BLaER1 treated with 17β-estradiol and CSF1 and Interleukin-3, amounts not matched to agents 10 nM and 100 nM (cell line): ENCODE results near the gene PER2.

Experiments
- H3K27ac ChIP-seq, 11 experiments: shearing (Covaris generic); formaldehyde crosslinking; 2 replicates each; pipeline ENCODE4 v1.8.1; 2022
- H3K27me3 ChIP-seq, 11 experiments: shearing (Covaris generic); formaldehyde crosslinking; 2 replicates each; pipeline ENCODE4 v1.8.1; 2022
- H3K36me3 ChIP-seq, 11 experiments: shearing (Covaris generic); formaldehyde crosslinking; 2 replicates each; pipeline ENCODE4 v1.8.1; 2022
- H3K4me1 ChIP-seq, 10 experiments: shearing (Covaris generic); formaldehyde crosslinking; 2 replicates each; pipeline ENCODE4 v1.8.1; 2022
- H3K4me2 ChIP-seq, 11 experiments: shearing (Covaris generic); formaldehyde crosslinking; 2 replicates each; pipeline ENCODE4 v1.8.1; 2022
- H3K4me3 ChIP-seq, 10 experiments: shearing (Covaris generic); formaldehyde crosslinking; 2 replicates each; pipeline ENCODE4 v1.8.1; 2022
- H3K9ac ChIP-seq, 11 experiments: shearing (Covaris generic); formaldehyde crosslinking; 2 replicates each; pipeline ENCODE4 v1.8.1; 2022
- H3K9me3 ChIP-seq, 11 experiments: shearing (Covaris generic); formaldehyde crosslinking; replicated peaks in 1 of 11; 2 replicates each; pipeline ENCODE4 v1.8.1; 2022
- H4K20me1 ChIP-seq, 11 experiments: shearing (Covaris generic); formaldehyde crosslinking; 2 replicates each; pipeline ENCODE4 v1.8.1; 2022
- Cebpa-rat ChIP-seq, 11 experiments: shearing (Covaris generic); IDR thresholded peaks; 2 replicates each; pipeline ENCODE4 v1.8.1; 2022

PER2 gene

DNA sequence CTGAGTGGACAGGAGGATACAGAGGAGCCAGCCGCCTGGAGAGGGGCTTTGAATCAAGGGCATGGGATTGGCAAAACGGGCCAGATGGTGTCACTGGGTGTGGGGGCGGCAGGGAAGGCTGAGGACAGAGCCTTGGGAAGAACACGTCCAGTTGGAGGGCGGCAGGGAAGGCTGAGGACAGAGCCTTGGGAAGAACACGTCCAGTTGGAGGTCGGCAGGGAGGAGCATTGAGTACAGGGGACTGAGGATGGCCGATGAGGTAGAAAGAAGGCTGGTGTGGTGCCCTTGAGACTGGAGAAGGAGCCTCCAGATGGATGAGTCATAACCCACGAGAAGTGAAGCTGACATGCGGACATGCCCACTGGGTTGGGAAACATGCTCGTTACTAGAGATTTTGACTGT is 53.1 kb downstream of the PER2 start:
- Histone ChIP-seq H3K36me3 (no peaks in the 10 kb centered on the region), H4K20me1 (peaks cover 0 to 31% (median 12%) of the 10 kb centered on the region in 11 experiments; a peak in 14 of 22 replicates)

DNA sequence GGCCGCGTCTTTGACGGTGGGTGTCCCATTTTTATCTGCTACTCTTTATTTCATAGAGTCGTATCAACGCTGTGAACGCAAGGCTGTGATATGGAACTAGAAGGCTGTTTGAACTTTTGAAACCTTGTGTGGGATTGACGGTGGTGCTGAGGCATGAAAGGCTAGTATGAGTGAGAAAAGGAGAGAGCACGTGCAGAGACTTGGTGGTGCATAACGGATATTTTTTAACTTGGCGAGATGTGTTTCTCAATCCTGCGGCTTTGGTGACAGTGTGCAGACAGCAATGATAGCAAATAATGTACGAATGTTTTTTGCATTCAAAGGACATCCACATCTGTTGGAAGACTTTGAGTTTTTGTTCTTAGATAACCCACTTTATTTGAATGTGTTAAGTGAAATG is 54.8 kb downstream of the PER2 start:
- Histone ChIP-seq H3K36me3 (peaks cover 0 to 11% (median 0%) of the 10 kb centered on the region in 11 experiments; a peak in 2 of 22 replicates), H3K4me1 (peaks cover 37 to 66% (median 58%) of the 10 kb centered on the region in 10 experiments), H3K4me3 (no peak overlapping the region), H3K27ac (no peak overlapping the region), H3K9ac (no peak overlapping the region), H3K9me3 (peaks cover 0 to 9% (median 2%) of the 10 kb centered on the region in 11 experiments; a peak in 7 of 22 replicates), H3K27me3 (peaks cover 0 to 12% (median 0%) of the 10 kb centered on the region in 11 experiments; a peak in 6 of 22 replicates), H3K4me2 (no peak overlapping the region), H4K20me1 (peaks cover 0 to 23% (median 10%) of the 10 kb centered on the region in 11 experiments; a peak in 14 of 22 replicates)
- TF ChIP-seq Cebpa-rat (IDR thresholded peaks at IDR 0.05), result no peak

More for the DNA sequence above, 53.1 kb downstream of the PER2 start:
- Histone ChIP-seq H3K9me3 (peaks cover 0 to 9% (median 2%) of the 10 kb centered on the region in 11 experiments; a peak in 7 of 22 replicates), H3K27ac (no peak overlapping the region), H3K27me3 (peaks cover 0 to 23% (median 0%) of the 10 kb centered on the region in 11 experiments; a peak in 9 of 22 replicates), H3K9ac (no peak overlapping the region), H3K4me3 (no peak overlapping the region), H3K4me2 (peak overlapping the region; percentile 14 to 98 (median 86); a peak in 20 of 22 replicates), H3K4me1 (peaks cover 45 to 71% (median 65%) of the 10 kb centered on the region in 10 experiments)
- no peak for TF ChIP-seq Cebpa-rat (IDR thresholded peaks at IDR 0.05)

DNA sequence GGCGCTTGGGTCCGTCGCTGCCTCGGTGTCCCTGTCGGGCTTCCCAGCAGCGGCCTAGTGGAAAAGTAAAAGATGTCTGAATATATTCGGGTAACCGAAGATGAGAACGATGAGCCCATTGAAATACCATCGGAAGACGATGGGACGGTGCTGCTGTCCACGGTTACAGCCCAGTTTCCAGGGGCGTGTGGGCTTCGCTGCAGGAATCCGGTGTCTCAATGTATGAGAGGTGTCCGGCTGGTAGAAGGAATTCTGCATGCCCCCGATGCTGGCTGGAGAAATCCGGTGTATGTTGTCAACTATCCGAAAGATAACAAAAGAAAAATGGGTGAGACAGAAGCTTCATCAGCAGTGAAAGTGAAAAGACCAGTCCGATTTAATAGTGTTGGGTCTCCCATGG is 56.6 kb downstream of the PER2 start:
- H3K9me3 ChIP-seq, result peaks cover 0 to 9% (median 2%) of the 10 kb centered on the region in 11 experiments; a peak in 5 of 22 replicates
- H3K27me3 ChIP-seq, result no peaks in the 10 kb centered on the region
- no peak for TF ChIP-seq Cebpa-rat (IDR thresholded peaks at IDR 0.05)
- H3K27ac ChIP-seq, result peak overlapping the region in 1 of 11 experiments; percentile 69; a peak in 1 of 22 replicates
- H3K36me3 ChIP-seq, result peaks cover 0 to 22% (median 10%) of the 10 kb centered on the region in 11 experiments; a peak in 13 of 22 replicates
- H3K4me3 ChIP-seq, result peak overlapping the region; percentile 54 to 75 (median 66)
- H3K4me1 ChIP-seq, result peaks cover 24 to 48% (median 40%) of the 10 kb centered on the region in 10 experiments
- H4K20me1 ChIP-seq, result peaks cover 0 to 7% (median 0%) of the 10 kb centered on the region in 11 experiments; a peak in 4 of 22 replicates
- H3K9ac ChIP-seq, result peak overlapping the region in 5 of 11 experiments; percentile 70 to 77 (median 75); a peak in 7 of 22 replicates
- peak overlapping the region; percentile 85 to 97 (median 95) for H3K4me2 ChIP-seq

DNA sequence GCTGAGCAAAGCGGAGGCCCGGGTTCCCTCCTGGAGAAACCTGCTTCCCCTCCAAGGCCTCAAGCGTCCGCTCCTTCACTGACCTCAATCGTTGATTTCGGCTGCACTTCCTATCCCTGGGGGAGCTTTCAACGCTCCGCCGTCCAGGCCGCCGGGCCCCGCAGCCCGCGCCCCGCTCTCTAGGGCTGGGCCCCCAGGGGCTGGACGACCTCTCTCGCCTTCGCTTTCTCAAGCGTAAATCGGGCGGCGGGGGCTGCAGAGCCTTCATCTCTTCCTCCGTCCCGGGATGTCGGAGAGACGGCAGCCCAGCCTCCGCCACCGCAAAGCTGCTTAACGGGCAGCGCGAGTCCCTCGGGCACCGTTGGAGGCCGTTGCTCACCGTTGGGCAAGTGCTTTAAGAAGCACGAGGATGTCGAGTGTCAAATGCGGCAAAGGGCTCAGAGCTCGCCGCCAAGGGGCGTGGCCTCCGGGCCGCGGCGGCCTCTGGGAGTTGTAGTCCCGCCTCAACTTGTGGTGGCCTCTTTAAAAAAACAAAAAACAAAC is 57.1 kb downstream of the PER2 start:
- no peaks in the 10 kb centered on the region for H3K27me3 ChIP-seq
- peaks cover 24 to 43% (median 37%) of the 10 kb centered on the region in 10 experiments for H3K4me1 ChIP-seq
- peak overlapping the region in 10 of 11 experiments; percentile 30 to 72 (median 64); a peak in 19 of 22 replicates for H3K27ac ChIP-seq
- no peak for TF ChIP-seq Cebpa-rat (IDR thresholded peaks at IDR 0.05)
- peak overlapping the region; percentile 52 to 77 (median 75); a peak in 21 of 22 replicates for H3K9ac ChIP-seq
- H3K4me3 ChIP-seq, result peak overlapping the region; percentile 54 to 75 (median 66)
- peak overlapping the region; percentile 85 to 97 (median 95) for H3K4me2 ChIP-seq
- H3K36me3 ChIP-seq, result peaks cover 0 to 27% (median 15%) of the 10 kb centered on the region in 11 experiments; a peak in 14 of 22 replicates
- peaks cover 0 to 9% (median 2%) of the 10 kb centered on the region in 11 experiments; a peak in 5 of 22 replicates for H3K9me3 ChIP-seq
- peaks cover 0 to 8% (median 0%) of the 10 kb centered on the region in 11 experiments; a peak in 4 of 22 replicates for H4K20me1 ChIP-seq

DNA sequence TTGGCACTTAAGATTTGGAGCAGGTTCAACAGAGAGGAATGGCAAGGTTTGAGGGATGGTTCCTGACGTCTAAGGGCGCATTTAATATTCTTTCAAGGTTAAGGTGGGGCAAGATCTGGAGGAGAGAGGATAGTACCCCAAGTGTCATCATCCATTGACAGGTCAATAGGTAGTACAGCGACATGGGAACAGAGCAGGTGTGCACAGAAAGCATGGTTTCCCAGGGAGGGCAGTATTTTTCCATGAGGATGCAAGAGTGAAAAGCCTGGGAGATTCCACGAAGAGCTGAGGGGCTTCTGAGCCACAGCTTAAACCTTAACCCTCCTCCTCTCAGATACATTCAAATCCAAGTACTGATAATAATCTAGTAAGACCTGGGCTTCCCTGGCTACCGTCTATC is 57.7 kb downstream of the PER2 start:
- Histone ChIP-seq H3K9ac (peak overlapping the region; percentile 52 to 77 (median 75); a peak in 18 of 22 replicates), H3K27ac (peak overlapping the region in 5 of 11 experiments; percentile 60 to 72 (median 66); a peak in 8 of 22 replicates), H3K4me1 (peaks cover 21 to 39% (median 32%) of the 10 kb centered on the region in 10 experiments), H3K36me3 (peaks cover 0 to 33% (median 21%) of the 10 kb centered on the region in 11 experiments; a peak in 15 of 22 replicates), H3K4me2 (peak overlapping the region; percentile 85 to 97 (median 95)), H3K9me3 (peaks cover 0 to 9% (median 2%) of the 10 kb centered on the region in 11 experiments; a peak in 5 of 22 replicates), H4K20me1 (peaks cover 0 to 11% (median 0%) of the 10 kb centered on the region in 11 experiments; a peak in 3 of 22 replicates), H3K4me3 (peak overlapping the region; percentile 54 to 75 (median 66)), H3K27me3 (no peaks in the 10 kb centered on the region)
- TF ChIP-seq Cebpa-rat (IDR thresholded peaks at IDR 0.05), result no peak

DNA sequence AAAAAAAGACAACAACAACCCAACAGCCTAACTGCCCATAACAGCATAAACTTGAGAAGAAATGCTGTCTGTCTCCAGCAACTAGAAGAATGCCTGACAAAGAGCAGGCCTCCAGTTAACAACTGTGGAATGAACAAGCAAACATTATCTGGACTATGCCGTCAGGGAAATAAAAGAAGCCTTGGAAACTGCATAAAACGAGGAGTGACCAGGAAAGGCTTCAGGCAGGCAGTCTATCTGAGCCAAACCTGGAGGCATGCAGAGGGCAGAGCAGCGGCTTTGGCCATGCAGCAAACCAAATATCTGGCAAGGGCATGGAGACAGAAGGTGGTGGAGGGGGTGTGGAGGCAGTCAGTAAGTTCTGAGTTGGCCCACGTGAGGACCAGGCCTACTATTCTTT is 59.7 kb downstream of the PER2 start:
- no peak for TF ChIP-seq Cebpa-rat (IDR thresholded peaks at IDR 0.05)
- Histone ChIP-seq H3K27ac (no peak overlapping the region), H3K4me3 (no peak overlapping the region), H3K9me3 (peaks cover 0 to 9% (median 2%) of the 10 kb centered on the region in 11 experiments; a peak in 5 of 22 replicates), H3K36me3 (peaks cover 0 to 52% (median 29%) of the 10 kb centered on the region in 11 experiments; a peak in 17 of 22 replicates), H3K9ac (no peak overlapping the region), H3K4me2 (no peak overlapping the region), H3K27me3 (no peaks in the 10 kb centered on the region), H3K4me1 (peaks cover 8 to 26% (median 18%) of the 10 kb centered on the region in 10 experiments; a peak in 19 of 20 replicates), H4K20me1 (peaks cover 0 to 11% (median 0%) of the 10 kb centered on the region in 11 experiments; a peak in 3 of 22 replicates)

DNA sequence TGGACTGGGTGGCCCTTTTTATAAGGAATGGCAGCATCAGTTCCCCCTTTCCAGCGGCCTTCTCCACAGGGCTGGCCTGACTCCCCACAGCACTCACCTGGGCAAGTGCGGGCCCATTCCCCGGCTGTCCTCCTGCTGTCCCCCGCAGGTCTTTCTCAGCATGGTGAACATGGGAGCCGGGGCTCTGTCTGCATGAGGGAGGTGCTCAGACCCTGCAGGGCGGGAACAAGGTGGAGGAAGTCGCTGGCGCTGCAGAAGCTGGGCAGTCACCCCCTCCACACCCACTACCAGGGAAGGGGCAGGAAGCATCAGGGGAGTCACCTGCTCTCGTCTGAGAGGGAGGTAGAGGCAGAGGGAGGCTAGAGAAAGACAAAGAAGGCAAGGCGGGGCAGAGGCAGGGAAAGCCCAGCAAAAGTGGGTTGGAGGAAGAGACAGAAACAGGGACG is 60.8 kb downstream of the PER2 start:
- peaks cover 0 to 11% (median 0%) of the 10 kb centered on the region in 11 experiments; a peak in 3 of 22 replicates for H4K20me1 ChIP-seq
- TF ChIP-seq Cebpa-rat (IDR thresholded peaks at IDR 0.05), result no peak

DNA sequence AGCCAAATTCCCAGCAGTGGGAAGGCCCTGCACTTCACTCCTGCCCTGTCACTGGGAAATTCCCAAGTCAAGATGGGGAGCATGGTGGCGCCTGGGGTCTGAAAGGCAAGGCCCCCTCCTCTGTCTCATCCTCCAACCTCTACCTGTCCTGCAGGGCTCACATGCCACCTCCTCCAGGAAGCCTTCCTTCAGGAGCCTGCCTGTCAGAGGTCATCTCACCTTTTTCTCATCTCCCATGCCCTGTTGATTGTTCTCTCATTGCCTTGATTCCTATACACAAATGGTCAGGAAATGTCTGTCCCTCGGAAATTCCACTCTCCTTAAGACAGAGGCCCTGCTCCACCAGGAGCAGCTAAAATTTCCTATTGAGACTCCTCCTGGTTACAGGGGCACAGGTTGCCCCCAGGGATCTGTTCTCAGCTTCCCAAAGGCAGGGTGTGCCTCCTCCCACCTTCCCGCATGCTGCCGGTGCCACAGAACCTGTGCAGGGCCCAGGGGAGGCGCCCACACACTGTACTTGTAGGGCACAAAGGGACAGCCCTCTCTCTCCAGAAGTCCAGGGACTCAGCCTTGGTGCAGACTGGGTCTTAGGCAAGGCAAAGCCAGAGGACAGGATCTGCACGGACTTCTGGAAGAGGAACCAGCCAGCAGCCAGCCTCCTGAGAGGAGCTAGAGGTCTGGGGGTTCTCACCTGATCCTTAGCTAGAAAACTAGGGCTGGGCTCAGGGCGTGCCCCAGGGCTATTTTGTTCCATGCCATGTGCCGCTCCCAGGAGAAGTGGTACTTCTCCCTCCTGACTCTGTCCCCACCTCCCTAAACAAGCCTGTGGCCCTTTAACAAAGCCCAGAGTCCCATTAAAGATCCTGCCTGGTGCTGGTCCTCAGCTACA is 61.5 kb downstream of the PER2 start:
- peaks cover 0 to 11% (median 0%) of the 10 kb centered on the region in 11 experiments; a peak in 3 of 22 replicates for H4K20me1 ChIP-seq
- TF ChIP-seq Cebpa-rat (IDR thresholded peaks at IDR 0.05), result no peak
- 0 out of 22 replicates have a peak overlapping the region, but pooled peaks of 1 of the 11 experiments have one; percentile 6 for H3K9ac ChIP-seq

More for the DNA sequence above, 60.8 kb downstream of the PER2 start:
- H3K9me3 ChIP-seq, result peaks cover 0 to 8% (median 0%) of the 10 kb centered on the region in 11 experiments; a peak in 4 of 22 replicates
- peaks cover 8 to 26% (median 18%) of the 10 kb centered on the region in 10 experiments; a peak in 19 of 20 replicates for H3K4me1 ChIP-seq
- H3K27ac ChIP-seq, result no peak overlapping the region
- no peaks in the 10 kb centered on the region for H3K27me3 ChIP-seq
- H3K9ac ChIP-seq, result 0 out of 22 replicates have a peak overlapping the region, but pooled peaks of 2 of the 11 experiments have one; percentile 3 to 6
- H3K4me2 ChIP-seq, result no peak overlapping the region
- H3K36me3 ChIP-seq, result peaks cover 0 to 52% (median 29%) of the 10 kb centered on the region in 11 experiments; a peak in 17 of 22 replicates
- H3K4me3 ChIP-seq, result no peak overlapping the region

More for the DNA sequence above, 61.5 kb downstream of the PER2 start:
- H3K9me3 ChIP-seq, result peaks cover 0 to 1% (median 0%) of the 10 kb centered on the region in 11 experiments; a peak in 1 of 22 replicates
- peaks cover 0 to 52% (median 29%) of the 10 kb centered on the region in 11 experiments; a peak in 17 of 22 replicates for H3K36me3 ChIP-seq
- H3K27me3 ChIP-seq, result no peaks in the 10 kb centered on the region
- peaks cover 8 to 25% (median 17%) of the 10 kb centered on the region in 10 experiments; a peak in 19 of 20 replicates for H3K4me1 ChIP-seq
- H3K27ac ChIP-seq, result no peak overlapping the region
- H3K4me3 ChIP-seq, result no peak overlapping the region
- H3K4me2 ChIP-seq, result no peak overlapping the region
